K562 (cell line): ENCODE results near the gene TUT1. TPM values are rescaled to one million over a fixed set of nuclear protein-coding genes. Genes with fewer than 3 reads are reported as not detected.

Experiments used
- ARID1B ChIP-seq: fragments of 450-650 bp; IDR thresholded peaks from 2 replicates; pipeline ENCODE4 v1.6.1; 2016; ENCODE audit warnings: antibody characterized with exemption, mild to moderate bottlenecking, inconsistent platforms
- CBX3 ChIP-seq, 2 experiments: IDR thresholded peaks; 1 replicate in 1 of 2; 2 replicates in 1 of 2; pipeline ENCODE4 v1.6.1; 2012; ENCODE audit warnings: inconsistent platforms in 2 of 2, low read length in 2 of 2, borderline replicate concordance in 1 of 2, control low read depth in 1 of 2
- ELF2 ChIP-seq: fragments of 250-450 bp; sonication (Bioruptor Pico); IDR thresholded peaks from 2 replicates; pipeline ENCODE4 v1.5.0; 2021; ENCODE audit warnings: mild to moderate bottlenecking
- ESRRB ChIP-seq: fragments of 250-450 bp; sonication (Bioruptor Pico); IDR thresholded peaks from 2 replicates; pipeline ENCODE4 v1.5.0; 2020; ENCODE audit warnings: mild to moderate bottlenecking, moderate library complexity, borderline replicate concordance
- ETV5 ChIP-seq: sonication (generic); formaldehyde crosslinking; IDR thresholded peaks from 2 replicates; pipeline ENCODE4 v1.4.0; 2020; ENCODE audit warnings: low read depth, mild to moderate bottlenecking, missing genetic modification reagents
- FOSL1 ChIP-seq: fragments of 200-800 bp; sonication (Bioruptor generic); conservative IDR thresholded peaks from 2 replicates; pipeline ENCODE4 v1.6.1; 2016; ENCODE audit warnings: missing genetic modification characterization, missing compliant biosample characterization
- GTF2E2 ChIP-seq: fragments of 200-800 bp; sonication (Bioruptor generic); IDR thresholded peaks from 2 replicates; pipeline ENCODE4 v1.6.1; 2016; ENCODE audit warnings: missing genetic modification characterization, missing compliant biosample characterization
- HDAC1 ChIP-seq, 2 experiments: fragments of 450-650 bp; IDR thresholded peaks; 2 replicates each; pipeline ENCODE4 v1.6.1; 2016 to 2017; ENCODE audit warnings: inconsistent platforms in 1 of 2, mild to moderate bottlenecking in 1 of 2, moderate library complexity in 1 of 2
- NFRKB ChIP-seq: fragments of 450-650 bp; IDR thresholded peaks from 2 replicates; pipeline ENCODE4 v1.6.1; 2016; ENCODE audit warnings: low read depth
- PHB ChIP-seq: fragments of 250-450 bp; sonication (Bioruptor Pico); IDR thresholded peaks from 2 replicates; pipeline ENCODE4 v1.5.0; 2021
- SRSF7 ChIP-seq: fragments of 200-400 bp; formaldehyde crosslinking; optimal IDR thresholded peaks from 2 replicates; pipeline ENCODE3; 2017; ENCODE audit warnings: mild to moderate bottlenecking, low read depth, low read length
- SUPT5H ChIP-seq: fragments of 450-650 bp; IDR thresholded peaks from 2 replicates; pipeline ENCODE4 v1.6.1; 2016
- THRAP3 ChIP-seq: fragments of 450-650 bp; IDR thresholded peaks from 2 replicates; pipeline ENCODE4 v1.6.1; 2016; ENCODE audit warnings: mild to moderate bottlenecking, inconsistent platforms, borderline replicate concordance
- ZFPM2 ChIP-seq: fragments of 250-450 bp; sonication (Bioruptor Pico); IDR thresholded peaks from 2 replicates; pipeline ENCODE4 v1.5.1; 2022; ENCODE audit warnings: mild to moderate bottlenecking
- ZNF551 ChIP-seq: fragments of 250-450 bp; sonication (Bioruptor Pico); IDR thresholded peaks from 2 replicates; pipeline ENCODE4 v1.5.0; 2021; ENCODE audit warnings: mild to moderate bottlenecking, moderate library complexity
- polyA plus RNA-seq, 8 experiments: library from polyadenylated mRNA; depleted of rRNA in 4 of 8; stranded (reverse) in 5 of 8; unstranded in 3 of 8; fragments of >200 nt; fragmentation: Nextera tagmentation in 2 of 8; fragmentation: Illumina TruSeq in 1 of 8; extraction: Ambion mirVana in 2 of 8; extraction: Trizol in 1 of 8; gene quantifications; 2 replicates each; pipeline versions ENCODE4 v1.2.1 to v1.2.3, GENCODE V29; 2011 to 2014; ENCODE audit warnings: inconsistent platforms in 1 of 8, missing spikeins in 1 of 8
- total RNA-seq, 7 experiments: library from RNA; depleted of rRNA in 6 of 7; stranded (reverse); fragments of >200 nt in 6 of 7; fragmentation: Illumina TruSeq in 2 of 7; extraction: Trizol in 2 of 7; gene quantifications; 2 replicates each; pipeline versions ENCODE4 v1.2.1 to v1.2.3, GENCODE V29; 2011 to 2021; ENCODE audit warnings: low replicate concordance in 1 of 7
- TF ChIP-seq, protein P1 (sequence below): sonication (generic); formaldehyde crosslinking; IDR thresholded peaks from 2 replicates; pipeline ENCODE4 v1.8.1; 2023; ENCODE audit warnings: mild to moderate bottlenecking, missing genetic modification reagents
- TF ChIP-seq, protein P2 (sequence below): fragments of 450-650 bp; conservative IDR thresholded peaks from 2 replicates; pipeline ENCODE4 v1.6.1; 2016; ENCODE audit warnings: missing genetic modification characterization, low read depth, mild to moderate bottlenecking, control low read depth, missing compliant biosample characterization
- TF ChIP-seq, protein P3 (sequence below): fragments of 250-450 bp; sonication (Bioruptor Pico); IDR thresholded peaks from 2 replicates; pipeline ENCODE4 v1.8.0; 2022; ENCODE audit warnings: moderate library complexity, mild to moderate bottlenecking, inconsistent platforms
- TF ChIP-seq, protein P4 (sequence below): IDR thresholded peaks from 2 replicates; pipeline ENCODE4 v1.6.1; 2014; ENCODE audit warnings: antibody characterized with exemption
- TF ChIP-seq, protein P5 (sequence below): fragments of 450-650 bp; conservative IDR thresholded peaks from 2 replicates; pipeline ENCODE4 v1.6.1; 2016; ENCODE audit warnings: missing genetic modification characterization, low read depth, mild to moderate bottlenecking, missing compliant biosample characterization, moderate library complexity
- TF ChIP-seq, protein P6 (sequence below): fragments of 450-650 bp; IDR thresholded peaks from 2 replicates; pipeline ENCODE4 v1.6.1; 2016

The TUT1 gene
- total and polyA plus RNA-seq, 9 of the 15 experiments (the other 6 are each of a cell fraction or from before 2014, with no cell fraction given), result 0.66 to 44.3 (median 15.7) TPM

DNA sequence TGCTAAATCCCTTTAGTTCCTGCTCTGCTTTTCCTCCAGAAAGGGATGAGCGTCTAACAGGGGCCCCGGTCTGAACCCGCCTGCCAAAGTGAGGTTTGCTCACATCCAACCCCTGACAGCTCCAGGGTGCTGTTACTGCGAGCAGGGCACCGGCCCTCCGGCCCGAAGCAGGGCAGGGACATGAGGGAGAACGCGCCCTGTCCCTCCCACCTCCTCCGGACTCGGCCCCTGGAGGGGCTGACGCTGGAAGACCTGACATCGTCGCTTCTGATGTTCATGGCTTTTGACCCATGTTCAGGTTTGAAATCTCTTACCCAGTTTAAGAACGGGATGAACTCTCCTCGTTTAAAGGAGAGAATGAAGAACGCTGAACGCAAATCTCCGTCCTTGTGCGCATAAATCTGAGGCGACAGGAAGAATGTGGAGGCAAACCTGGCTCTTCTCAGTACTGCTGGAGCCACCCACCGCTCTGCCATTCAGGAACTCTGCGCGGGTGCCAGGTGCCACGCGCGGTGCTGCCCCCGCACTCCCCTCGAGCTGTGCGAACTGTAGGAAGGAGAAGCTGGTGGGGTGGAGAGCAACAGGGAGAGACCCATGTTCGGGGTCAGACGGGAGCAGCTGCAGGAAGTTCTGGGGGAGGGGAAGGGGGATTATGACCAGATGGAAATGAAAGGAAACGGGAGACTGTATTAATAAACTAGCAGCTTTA is 16.8 kb downstream of the TUT1 start (continued):
- TF ChIP-seq, protein P1, sequence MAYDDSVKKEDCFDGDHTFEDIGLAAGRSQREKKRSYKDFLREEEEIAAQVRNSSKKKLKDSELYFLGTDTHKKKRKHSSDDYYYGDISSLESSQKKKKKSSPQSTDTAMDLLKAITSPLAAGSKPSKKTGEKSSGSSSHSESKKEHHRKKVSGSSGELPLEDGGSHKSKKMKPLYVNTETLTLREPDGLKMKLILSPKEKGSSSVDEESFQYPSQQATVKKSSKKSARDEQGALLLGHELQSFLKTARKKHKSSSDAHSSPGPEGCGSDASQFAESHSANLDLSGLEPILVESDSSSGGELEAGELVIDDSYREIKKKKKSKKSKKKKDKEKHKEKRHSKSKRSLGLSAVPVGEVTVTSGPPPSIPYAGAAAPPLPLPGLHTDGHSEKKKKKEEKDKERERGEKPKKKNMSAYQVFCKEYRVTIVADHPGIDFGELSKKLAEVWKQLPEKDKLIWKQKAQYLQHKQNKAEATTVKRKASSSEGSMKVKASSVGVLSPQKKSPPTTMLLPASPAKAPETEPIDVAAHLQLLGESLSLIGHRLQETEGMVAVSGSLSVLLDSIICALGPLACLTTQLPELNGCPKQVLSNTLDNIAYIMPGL (CRISPR knock-in tag), result no peak
- TF ChIP-seq PHB (no peak), FOSL1 (tag) (no peak), ESRRB (CRISPR knock-in tag) (no peak), HDAC1 (IDR thresholded peaks at IDR 0.05) (peak in 1 of 2 experiments; percentile 10; a peak in 2 of 4 replicates), ARID1B (no peak), CBX3 (IDR thresholded peaks at IDR 0.05; ENCODE audit: borderline replicate concordance in 1 of 2, low read length in 2 of 2) (no peak), SUPT5H (no peak; the same call in 1 of the 2 replicates), SRSF7 (no peak), ZFPM2 (CRISPR knock-in tag) (no peak), ETV5 (0 out of 2 replicates have a peak, but pooled peaks have one; percentile 8), GTF2E2 (tag) (no peak), NFRKB (no peak), ELF2 (no peak), ZNF551 (CRISPR knock-in tag) (no peak), THRAP3 (no peak)
- TF ChIP-seq, protein P2, sequence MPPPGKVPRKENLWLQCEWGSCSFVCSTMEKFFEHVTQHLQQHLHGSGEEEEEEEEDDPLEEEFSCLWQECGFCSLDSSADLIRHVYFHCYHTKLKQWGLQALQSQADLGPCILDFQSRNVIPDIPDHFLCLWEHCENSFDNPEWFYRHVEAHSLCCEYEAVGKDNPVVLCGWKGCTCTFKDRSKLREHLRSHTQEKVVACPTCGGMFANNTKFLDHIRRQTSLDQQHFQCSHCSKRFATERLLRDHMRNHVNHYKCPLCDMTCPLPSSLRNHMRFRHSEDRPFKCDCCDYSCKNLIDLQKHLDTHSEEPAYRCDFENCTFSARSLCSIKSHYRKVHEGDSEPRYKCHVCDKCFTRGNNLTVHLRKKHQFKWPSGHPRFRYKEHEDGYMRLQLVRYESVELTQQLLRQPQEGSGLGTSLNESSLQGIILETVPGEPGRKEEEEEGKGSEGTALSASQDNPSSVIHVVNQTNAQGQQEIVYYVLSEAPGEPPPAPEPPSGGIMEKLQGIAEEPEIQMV (tag), result no peak
- TF ChIP-seq, protein P3, sequence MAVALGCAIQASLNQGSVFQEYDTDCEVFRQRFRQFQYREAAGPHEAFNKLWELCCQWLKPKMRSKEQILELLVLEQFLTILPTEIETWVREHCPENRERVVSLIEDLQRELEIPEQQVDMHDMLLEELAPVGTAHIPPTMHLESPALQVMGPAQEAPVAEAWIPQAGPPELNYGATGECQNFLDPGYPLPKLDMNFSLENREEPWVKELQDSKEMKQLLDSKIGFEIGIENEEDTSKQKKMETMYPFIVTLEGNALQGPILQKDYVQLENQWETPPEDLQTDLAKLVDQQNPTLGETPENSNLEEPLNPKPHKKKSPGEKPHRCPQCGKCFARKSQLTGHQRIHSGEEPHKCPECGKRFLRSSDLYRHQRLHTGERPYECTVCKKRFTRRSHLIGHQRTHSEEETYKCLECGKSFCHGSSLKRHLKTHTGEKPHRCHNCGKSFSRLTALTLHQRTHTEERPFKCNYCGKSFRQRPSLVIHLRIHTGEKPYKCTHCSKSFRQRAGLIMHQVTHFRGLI (CRISPR knock-in tag), result no peak
- TF ChIP-seq, protein P4, sequence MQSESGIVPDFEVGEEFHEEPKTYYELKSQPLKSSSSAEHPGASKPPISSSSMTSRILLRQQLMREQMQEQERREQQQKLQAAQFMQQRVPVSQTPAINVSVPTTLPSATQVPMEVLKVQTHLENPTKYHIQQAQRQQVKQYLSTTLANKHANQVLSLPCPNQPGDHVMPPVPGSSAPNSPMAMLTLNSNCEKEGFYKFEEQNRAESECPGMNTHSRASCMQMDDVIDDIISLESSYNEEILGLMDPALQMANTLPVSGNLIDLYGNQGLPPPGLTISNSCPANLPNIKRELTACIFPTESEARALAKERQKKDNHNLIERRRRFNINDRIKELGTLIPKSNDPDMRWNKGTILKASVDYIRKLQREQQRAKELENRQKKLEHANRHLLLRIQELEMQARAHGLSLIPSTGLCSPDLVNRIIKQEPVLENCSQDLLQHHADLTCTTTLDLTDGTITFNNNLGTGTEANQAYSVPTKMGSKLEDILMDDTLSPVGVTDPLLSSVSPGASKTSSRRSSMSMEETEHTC, result no peak
- TF ChIP-seq, protein P5, sequence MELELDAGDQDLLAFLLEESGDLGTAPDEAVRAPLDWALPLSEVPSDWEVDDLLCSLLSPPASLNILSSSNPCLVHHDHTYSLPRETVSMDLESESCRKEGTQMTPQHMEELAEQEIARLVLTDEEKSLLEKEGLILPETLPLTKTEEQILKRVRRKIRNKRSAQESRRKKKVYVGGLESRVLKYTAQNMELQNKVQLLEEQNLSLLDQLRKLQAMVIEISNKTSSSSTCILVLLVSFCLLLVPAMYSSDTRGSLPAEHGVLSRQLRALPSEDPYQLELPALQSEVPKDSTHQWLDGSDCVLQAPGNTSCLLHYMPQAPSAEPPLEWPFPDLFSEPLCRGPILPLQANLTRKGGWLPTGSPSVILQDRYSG (tag), result no peak
- TF ChIP-seq, protein P6, sequence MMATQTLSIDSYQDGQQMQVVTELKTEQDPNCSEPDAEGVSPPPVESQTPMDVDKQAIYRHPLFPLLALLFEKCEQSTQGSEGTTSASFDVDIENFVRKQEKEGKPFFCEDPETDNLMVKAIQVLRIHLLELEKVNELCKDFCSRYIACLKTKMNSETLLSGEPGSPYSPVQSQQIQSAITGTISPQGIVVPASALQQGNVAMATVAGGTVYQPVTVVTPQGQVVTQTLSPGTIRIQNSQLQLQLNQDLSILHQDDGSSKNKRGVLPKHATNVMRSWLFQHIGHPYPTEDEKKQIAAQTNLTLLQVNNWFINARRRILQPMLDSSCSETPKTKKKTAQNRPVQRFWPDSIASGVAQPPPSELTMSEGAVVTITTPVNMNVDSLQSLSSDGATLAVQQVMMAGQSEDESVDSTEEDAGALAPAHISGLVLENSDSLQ, result no peak
